ENCODE results near the gene NR4A1.

DNA sequence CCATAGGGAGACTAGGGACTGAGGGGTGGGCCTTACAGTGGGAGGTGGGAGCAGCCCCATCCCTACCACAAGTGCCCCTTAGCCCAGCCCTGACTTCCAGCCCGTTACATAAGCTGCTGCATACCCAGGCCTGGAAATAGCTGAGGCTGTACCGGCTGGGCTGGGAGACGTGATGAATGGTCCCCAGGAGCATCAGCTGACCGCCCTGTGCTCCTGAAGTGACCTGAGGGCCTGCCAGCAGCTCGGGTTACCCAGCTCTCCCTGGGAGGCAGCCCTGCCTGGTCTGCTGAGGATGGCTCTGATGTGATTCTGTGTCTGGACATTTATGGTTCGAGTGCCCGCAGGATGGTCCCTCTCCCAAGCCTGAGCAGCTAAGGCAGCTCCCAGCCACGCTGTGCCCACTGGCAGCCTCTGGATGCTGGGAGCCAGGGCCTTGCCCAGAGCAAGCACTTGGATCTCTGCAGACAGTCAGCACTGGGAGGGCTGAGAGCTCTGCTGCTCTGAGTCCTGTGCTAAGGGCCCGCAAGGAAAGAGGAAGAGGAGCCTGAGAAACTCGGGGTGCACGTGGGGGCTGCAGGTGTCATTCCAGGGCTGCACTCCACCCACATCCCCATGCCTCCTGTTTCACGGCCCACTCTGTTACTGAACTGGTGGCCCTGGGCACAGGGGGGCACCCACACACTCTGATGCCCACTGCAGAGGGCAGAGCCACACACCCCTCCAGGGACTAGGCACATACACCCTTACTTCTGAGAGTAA, 24.0 kb upstream of the NR4A1 start:
- TF ChIP-seq ZNF274 (IDR thresholded peaks at IDR 0.05; ENCODE audit: low read depth, low read length), result no peak
- no peak for TF ChIP-seq YY1 (IDR thresholded peaks at IDR 0.05; ENCODE audit: insufficient read depth, insufficient read length)

All from NT2/D1 (cell line).